ENCODE results near the gene HS1BP3.

Gene HS1BP3

GRCh38 chr2:20599861-20600461 is 50.9 kb downstream of the HS1BP3 start:
- no peak for DNase-seq (ENCODE audit: low read depth in 2 of 2)

GRCh38 chr2:20599001-20599600 is 51.8 kb downstream of the HS1BP3 start:
- DNase-seq (ENCODE audit: low read depth in 2 of 2), result no peak

- DNase-seq (ENCODE audit: low read depth in 2 of 2), result no peak
Measured at GRCh38 chr2:20597860-20598183, 53.1 kb downstream of the HS1BP3 start.

GRCh38 chr2:20596973-20597859 is 53.7 kb downstream of the HS1BP3 start:
- no peak for DNase-seq (ENCODE audit: low read depth in 2 of 2)

- no peak for DNase-seq (ENCODE audit: low read depth in 2 of 2)
Measured at GRCh38 chr2:20596193-20596972, 54.5 kb downstream of the HS1BP3 start.

- no peak for DNase-seq (ENCODE audit: low read depth in 2 of 2)
Measured at GRCh38 chr2:20595439-20596192, 55.3 kb downstream of the HS1BP3 start.

- DNase-seq (ENCODE audit: low read depth in 2 of 2), result no peak
Measured at GRCh38 chr2:20594957-20595356, 55.9 kb downstream of the HS1BP3 start.

GRCh38 chr2:20594048-20594750 is 56.7 kb downstream of the HS1BP3 start:
- DNase-seq (ENCODE audit: low read depth in 2 of 2), result no peak

- DNase-seq (ENCODE audit: low read depth in 2 of 2), result no peak
Measured at GRCh38 chr2:20593072-20594034, 57.5 kb downstream of the HS1BP3 start.

GRCh38 chr2:20592106-20593071 is 58.5 kb downstream of the HS1BP3 start:
- no peak for DNase-seq (ENCODE audit: low read depth in 2 of 2)

GRCh38 chr2:20590704-20591515 is 60.0 kb downstream of the HS1BP3 start:
- DNase-seq (ENCODE audit: low read depth in 2 of 2), result no peak

- DNase-seq (ENCODE audit: low read depth in 2 of 2), result no peak
Measured at GRCh38 chr2:20589975-20590703, 60.8 kb downstream of the HS1BP3 start.

GRCh38 chr2:20588918-20589871 is 61.7 kb downstream of the HS1BP3 start:
- no peak for DNase-seq (ENCODE audit: low read depth in 2 of 2)

- no peak for DNase-seq (ENCODE audit: low read depth in 2 of 2)
Measured at GRCh38 chr2:20585710-20586594, 64.9 kb downstream of the HS1BP3 start.

GRCh38 chr2:20585359-20585709 is 65.6 kb downstream of the HS1BP3 start:
- no peak for DNase-seq (ENCODE audit: low read depth in 2 of 2)

Measured in stimulated activated CD8-positive, alpha-beta memory T cell treated with anti-CD3 and anti-CD28 coated beads, Interleukin-2, amount 100 ng/mL, for 48 hours (primary cell).